Trophoblast cell (in vitro differentiated cells and primary cell): ENCODE data around the gene COMMD1.

Source experiments
- DNase-seq, 2 donors: peaks; one replicate each; pipeline ENCODE4 v3.0.0-alpha.2; 2016
- H2AFZ ChIP-seq: 2 replicates; pipeline ENCODE4 v1.6.1; 2013; ENCODE audit warnings: low read length, moderate library complexity, mild to moderate bottlenecking; ENCODE audit not compliant: insufficient read depth, poor library complexity
- H2AK5ac ChIP-seq: 2 replicates; pipeline ENCODE4 v1.6.1; 2013; ENCODE audit warnings: mild to moderate bottlenecking, low read length
- H2BK120ac ChIP-seq: 2 replicates; pipeline ENCODE4 v1.6.1; 2013; ENCODE audit warnings: low read length, mild to moderate bottlenecking, moderate library complexity; ENCODE audit not compliant: insufficient read depth, poor library complexity
- H2BK12ac ChIP-seq: 2 replicates; pipeline ENCODE4 v1.6.1; 2013; ENCODE audit warnings: mild to moderate bottlenecking, low read length, moderate library complexity
- H2BK5ac ChIP-seq: 2 replicates; pipeline ENCODE4 v1.6.1; 2013; ENCODE audit warnings: low read length, low read depth, moderate library complexity, mild to moderate bottlenecking; ENCODE audit not compliant: poor library complexity
- H3K14ac ChIP-seq: 2 replicates; pipeline ENCODE4 v1.6.1; 2013; ENCODE audit warnings: mild to moderate bottlenecking, low read length
- H3K18ac ChIP-seq: 2 replicates; pipeline ENCODE4 v1.6.1; 2013; ENCODE audit warnings: mild to moderate bottlenecking, low read length
- H3K23ac ChIP-seq: 2 replicates; pipeline ENCODE4 v1.6.1; 2013; ENCODE audit warnings: low read length
- H3K27ac ChIP-seq: 2 replicates; pipeline ENCODE4 v1.5.1; 2013; ENCODE audit warnings: low read depth, mild to moderate bottlenecking, inconsistent platforms, low read length, moderate library complexity
- H3K27me3 ChIP-seq: 2 replicates; pipeline ENCODE4 v1.6.1; 2013; ENCODE audit warnings: inconsistent platforms, mild to moderate bottlenecking, low read length, moderate library complexity; ENCODE audit not compliant: insufficient read depth
- H3K36me3 ChIP-seq, 2 experiments: 1 replicate in 1 of 2; 2 replicates in 1 of 2; pipeline ENCODE4 v1.6.1; 2013; ENCODE audit warnings: low read length in 2 of 2, mild to moderate bottlenecking in 2 of 2, moderate library complexity in 1 of 2; ENCODE audit not compliant: insufficient read depth in 2 of 2, control insufficient read depth in 1 of 2
- H3K4ac ChIP-seq: 2 replicates; pipeline ENCODE4 v1.6.1; 2013; ENCODE audit warnings: low read depth, mild to moderate bottlenecking, low read length, moderate library complexity
- H3K4me1 ChIP-seq, 2 experiments: 1 replicate in 1 of 2; 2 replicates in 1 of 2; pipeline ENCODE4 v1.6.1; 2013; ENCODE audit warnings: low read length in 2 of 2, mild to moderate bottlenecking in 2 of 2, moderate library complexity in 1 of 2; ENCODE audit not compliant: insufficient read depth in 2 of 2, control insufficient read depth in 1 of 2
- H3K4me2 ChIP-seq: 2 replicates; pipeline ENCODE4 v1.6.1; 2013; ENCODE audit warnings: inconsistent platforms, mild to moderate bottlenecking, low read length, moderate library complexity
- H3K4me3 ChIP-seq: 2 replicates; pipeline ENCODE4 v1.5.1; 2013; ENCODE audit warnings: mild to moderate bottlenecking, low read depth, low read length, inconsistent platforms
- H3K79me1 ChIP-seq: one replicate; pipeline ENCODE4 v1.6.1; 2013; ENCODE audit warnings: low read length
- H3K79me2 ChIP-seq: 2 replicates; pipeline ENCODE4 v1.6.1; 2013; ENCODE audit warnings: low read length, mild to moderate bottlenecking; ENCODE audit not compliant: control insufficient read depth, insufficient read depth, poor library complexity
- H3K9ac ChIP-seq: 2 replicates; pipeline ENCODE4 v1.6.1; 2013; ENCODE audit warnings: mild to moderate bottlenecking, low read length
- H3K9me3 ChIP-seq: 2 replicates; pipeline ENCODE4 v1.6.1; 2013; ENCODE audit warnings: low read depth, mild to moderate bottlenecking, control low read depth, inconsistent platforms, low read length; ENCODE audit not compliant: insufficient read depth
- H4K12ac ChIP-seq: 2 replicates; pipeline ENCODE4 v1.6.1; 2013; ENCODE audit warnings: low read depth, mild to moderate bottlenecking, low read length, moderate library complexity
- H4K8ac ChIP-seq: 2 replicates; pipeline ENCODE4 v1.6.1; 2013; ENCODE audit warnings: low read depth, mild to moderate bottlenecking, low read length, moderate library complexity
- H4K91ac ChIP-seq: one replicate; pipeline ENCODE4 v1.6.1; 2013; ENCODE audit warnings: low read depth, mild to moderate bottlenecking, low read length, moderate library complexity
- WGBS: extraction: QIAGEN DNeasy Blood & Tissue Kit; methylation state at CpG from one replicate; pipeline ENCODE4 v1.1.7; 2013; ENCODE audit warnings: missing lambda C conversion rate; ENCODE audit not compliant: insufficient read length, insufficient coverage; ENCODE audit errors: extremely low coverage; 5-methylcytosine and 5-hydroxymethylcytosine counted together

Gene COMMD1

DNA sequence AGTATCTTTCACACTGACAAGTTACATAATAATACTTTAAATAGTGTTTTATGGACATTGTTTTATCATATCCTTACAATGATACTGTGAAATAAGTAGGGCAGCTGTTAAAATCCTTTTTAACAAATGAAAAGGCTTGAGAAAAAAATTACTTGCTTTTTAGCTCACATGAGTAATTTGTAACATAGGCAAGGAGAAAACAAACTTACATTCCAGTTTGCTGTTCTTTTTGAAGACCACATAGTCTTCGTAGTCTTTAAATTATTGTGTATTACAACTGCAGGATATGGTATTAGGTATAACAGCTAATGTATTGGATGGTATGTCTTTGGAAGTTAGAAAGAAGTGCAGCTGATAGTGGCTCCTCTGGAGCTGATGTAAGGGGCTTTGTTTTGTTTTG, 130.8 kb downstream of the COMMD1 start:
- no peak overlapping the region for H3K14ac ChIP-seq
- H2BK5ac ChIP-seq = no peak overlapping the region
- no peaks in the 10 kb centered on the region for H3K79me1 ChIP-seq
- H3K4me3 ChIP-seq = no peak overlapping the region
- no peak overlapping the region for H2BK12ac ChIP-seq
- no peak overlapping the region for H3K27ac ChIP-seq
- H2AFZ ChIP-seq = no peak overlapping the region
- no peaks in the 10 kb centered on the region for H3K9me3 ChIP-seq
- H3K4ac ChIP-seq = no peak overlapping the region
- no peak overlapping the region for H3K9ac ChIP-seq
- no peak overlapping the region for H3K23ac ChIP-seq
- H2BK120ac ChIP-seq = no peak overlapping the region
- peaks cover 2% of the 10 kb centered on the region for H3K79me2 ChIP-seq
- no peaks in the 10 kb centered on the region for H3K27me3 ChIP-seq
- no peak overlapping the region for H4K91ac ChIP-seq
- no peak for DNase-seq
- no peak overlapping the region for H4K12ac ChIP-seq
- H3K4me2 ChIP-seq = no peak overlapping the region
- H3K4me1 ChIP-seq = peaks cover 4% of the 10 kb centered on the region in 2 experiments
- no CpG with 5 or more reads among the region's 1 CpG for WGBS
- no peak overlapping the region for H2AK5ac ChIP-seq
- H3K18ac ChIP-seq = no peak overlapping the region
- H3K36me3 ChIP-seq = peaks cover 0 to 2% of the 10 kb centered on the region in 2 experiments
- no peak overlapping the region for H4K8ac ChIP-seq

DNA sequence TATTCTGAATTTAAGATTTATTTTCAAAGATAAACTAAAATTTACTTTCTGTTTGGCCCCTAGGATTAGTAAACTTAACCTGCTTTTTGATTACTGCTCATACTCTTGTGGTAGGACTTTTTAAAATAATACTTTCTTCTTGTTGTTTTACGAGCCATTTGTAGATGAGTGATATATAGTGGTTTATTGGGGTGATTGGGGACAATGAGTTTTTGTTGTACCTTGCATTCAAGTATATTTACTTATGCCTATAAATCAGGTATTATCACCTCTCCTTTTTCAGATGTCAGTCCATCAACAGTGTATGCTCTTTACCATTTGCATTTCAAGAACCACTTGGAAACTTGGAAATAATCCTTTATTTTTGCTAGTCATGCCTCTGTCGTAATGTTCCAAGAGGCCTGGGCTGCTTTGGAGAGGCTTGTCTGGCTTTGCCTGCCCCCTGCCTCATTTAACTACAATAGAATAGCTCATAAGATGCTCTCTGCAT, 131.3 kb downstream of the COMMD1 start:
- Histone ChIP-seq H3K9me3 (no peaks in the 10 kb centered on the region), H2BK12ac (no peak overlapping the region), H3K27ac (no peak overlapping the region), H3K14ac (no peak overlapping the region), H2AFZ (no peak overlapping the region), H3K79me2 (peaks cover 2% of the 10 kb centered on the region), H4K91ac (no peak overlapping the region), H2AK5ac (no peak overlapping the region), H3K4me1 (peaks cover 4% of the 10 kb centered on the region in 2 experiments), H2BK120ac (no peak overlapping the region), H3K79me1 (no peaks in the 10 kb centered on the region), H3K9ac (no peak overlapping the region), H2BK5ac (no peak overlapping the region), H3K4me3 (no peak overlapping the region), H3K18ac (no peak overlapping the region), H4K8ac (no peak overlapping the region), H3K4ac (no peak overlapping the region), H3K4me2 (no peak overlapping the region), H3K23ac (no peak overlapping the region), H4K12ac (no peak overlapping the region), H3K36me3 (peaks cover 0 to 2% of the 10 kb centered on the region in 2 experiments), H3K27me3 (no peaks in the 10 kb centered on the region)
- WGBS = no CpG with 5 or more reads among the region's 2 CpGs
- no peak for DNase-seq

DNA sequence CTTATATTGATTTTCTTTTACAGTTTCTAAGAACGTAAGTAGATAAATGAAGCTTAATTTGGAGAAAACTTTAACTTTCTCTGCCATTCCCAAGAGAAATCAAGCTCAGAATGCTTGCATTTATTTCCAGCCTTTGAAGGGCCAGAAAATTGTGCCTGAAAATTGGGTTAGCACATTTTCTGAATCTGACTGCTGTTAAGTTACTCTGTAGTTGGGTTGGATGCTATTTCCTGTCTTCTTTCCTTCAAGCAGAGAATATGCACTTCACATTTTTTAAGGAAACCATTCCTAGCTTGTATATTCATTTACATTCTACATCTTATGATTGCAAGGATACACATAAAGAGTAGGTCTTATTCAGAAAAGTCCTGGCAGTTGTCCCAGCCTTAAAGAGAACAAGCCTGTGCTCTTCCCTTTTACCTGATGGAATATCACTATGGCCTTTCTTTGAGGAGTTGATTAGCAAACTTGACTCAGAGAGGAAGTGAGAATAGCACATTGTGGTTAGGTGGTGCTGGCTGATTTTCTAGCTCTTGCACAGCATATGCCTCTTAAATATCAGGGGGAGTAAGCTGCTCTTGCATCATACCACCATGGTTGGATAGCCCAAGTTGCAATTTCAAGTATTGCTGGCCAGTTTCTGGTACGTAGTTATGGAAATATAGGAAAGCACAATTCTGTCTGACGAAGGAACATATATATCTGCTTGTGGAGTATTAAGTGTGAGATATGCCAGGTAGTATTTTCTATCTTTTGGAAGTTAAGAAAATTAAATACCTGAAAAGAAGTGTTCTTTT, 133.7 kb downstream of the COMMD1 start:
- H2BK5ac ChIP-seq = no peak overlapping the region
- no peaks in the 10 kb centered on the region for H3K79me1 ChIP-seq
- H4K91ac ChIP-seq = no peak overlapping the region
- H2BK12ac ChIP-seq = no peak overlapping the region
- H3K36me3 ChIP-seq = peaks cover 0 to 2% of the 10 kb centered on the region in 2 experiments
- H3K9ac ChIP-seq = no peak overlapping the region
- H3K14ac ChIP-seq = no peak overlapping the region
- no CpG with 5 or more reads among the region's 3 CpGs for WGBS
- no peak overlapping the region for H3K18ac ChIP-seq
- H4K8ac ChIP-seq = no peak overlapping the region
- H3K9me3 ChIP-seq = no peaks in the 10 kb centered on the region
- no peak overlapping the region for H2AFZ ChIP-seq
- no peak overlapping the region for H4K12ac ChIP-seq
- no peak overlapping the region for H3K4me2 ChIP-seq
- no peak overlapping the region for H2BK120ac ChIP-seq
- H3K27me3 ChIP-seq = no peaks in the 10 kb centered on the region
- H3K4me3 ChIP-seq = no peak overlapping the region
- peaks cover 2 to 4% of the 10 kb centered on the region in 2 experiments for H3K4me1 ChIP-seq
- peak in 1 of 2 donors; percentile 19 for DNase-seq
- no peak overlapping the region for H3K27ac ChIP-seq
- no peak overlapping the region for H2AK5ac ChIP-seq
- H3K4ac ChIP-seq = no peak overlapping the region
- H3K79me2 ChIP-seq = peaks cover 2% of the 10 kb centered on the region
- no peak overlapping the region for H3K23ac ChIP-seq

- Histone ChIP-seq H2BK5ac (no peak overlapping the region), H3K79me2 (peaks cover 2% of the 10 kb centered on the region), H3K18ac (no peak overlapping the region), H4K8ac (no peak overlapping the region), H3K4me3 (no peak overlapping the region), H2BK12ac (no peak overlapping the region), H3K27me3 (no peaks in the 10 kb centered on the region), H3K4me2 (no peak overlapping the region), H4K91ac (no peak overlapping the region), H3K79me1 (no peaks in the 10 kb centered on the region), H3K27ac (no peak overlapping the region), H4K12ac (no peak overlapping the region), H2AK5ac (no peak overlapping the region), H3K4ac (no peak overlapping the region), H2BK120ac (no peak overlapping the region), H2AFZ (no peak overlapping the region), H3K23ac (no peak overlapping the region), H3K9me3 (peaks cover 2% of the 10 kb centered on the region), H3K14ac (no peak overlapping the region), H3K9ac (no peak overlapping the region), H3K4me1 (peaks cover 2 to 4% of the 10 kb centered on the region in 2 experiments), H3K36me3 (peaks cover 4 to 5% of the 10 kb centered on the region in 2 experiments)
- no peak for DNase-seq
- WGBS = no CpG with 5 or more reads among the region's 3 CpGs
Measured at GRCh38 chr2:62040926-62041325, 135.5 kb downstream of the COMMD1 start.
